Islet of Langerhans (tissue), 1 donor: ENCODE data around the gene SLC13A1.
A peak's percentile ranks its signal among the peaks of the same experiment; 100 is the strongest.

Source experiments
- FAIRE-seq: peaks from one replicate; lab custom pipeline; 2011; peaks lifted over from hg19 to GRCh38; lab: Jason Lieb, UNC

Gene SLC13A1

DNA sequence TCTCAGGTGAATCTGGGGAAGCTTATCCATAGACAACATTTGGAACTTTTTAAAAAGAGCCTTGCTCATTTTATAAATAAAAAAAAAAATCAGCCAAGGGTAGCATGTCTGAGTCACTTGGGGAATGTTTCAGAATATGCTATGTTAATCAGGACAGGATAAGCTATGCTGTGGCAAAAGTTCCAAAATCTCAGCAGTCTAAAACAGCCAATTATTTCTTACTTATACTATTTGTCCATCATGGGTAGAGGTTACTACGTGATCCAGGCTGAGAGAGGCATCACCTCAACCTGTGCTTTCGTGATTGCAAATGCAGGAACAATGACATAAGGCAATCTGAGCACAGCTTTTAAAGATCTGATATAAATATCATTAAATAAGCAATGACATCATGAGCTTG, 6.5 kb downstream of the SLC13A1 start:
- FAIRE-seq: no peak

DNA sequence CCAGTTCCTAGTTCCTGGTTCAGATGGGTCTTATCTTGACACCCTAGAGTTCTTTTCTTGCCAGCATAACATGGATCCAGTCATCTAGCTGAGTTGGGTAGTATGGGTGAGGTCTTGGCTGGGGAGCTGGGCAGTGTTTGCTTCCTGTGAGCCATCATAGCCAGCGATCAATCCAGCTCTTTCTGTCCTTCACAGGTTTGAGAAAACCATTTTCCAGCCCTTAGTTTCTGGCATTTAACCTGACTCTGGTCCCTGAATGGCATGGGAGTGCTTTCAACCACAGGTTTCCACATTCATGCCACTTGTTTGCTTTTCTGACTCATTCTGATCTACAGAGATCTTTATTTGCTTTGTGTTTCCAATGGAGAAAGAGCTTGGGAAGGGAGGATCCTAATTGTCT, 8.6 kb downstream of the SLC13A1 start:
- FAIRE-seq: no peak

DNA sequence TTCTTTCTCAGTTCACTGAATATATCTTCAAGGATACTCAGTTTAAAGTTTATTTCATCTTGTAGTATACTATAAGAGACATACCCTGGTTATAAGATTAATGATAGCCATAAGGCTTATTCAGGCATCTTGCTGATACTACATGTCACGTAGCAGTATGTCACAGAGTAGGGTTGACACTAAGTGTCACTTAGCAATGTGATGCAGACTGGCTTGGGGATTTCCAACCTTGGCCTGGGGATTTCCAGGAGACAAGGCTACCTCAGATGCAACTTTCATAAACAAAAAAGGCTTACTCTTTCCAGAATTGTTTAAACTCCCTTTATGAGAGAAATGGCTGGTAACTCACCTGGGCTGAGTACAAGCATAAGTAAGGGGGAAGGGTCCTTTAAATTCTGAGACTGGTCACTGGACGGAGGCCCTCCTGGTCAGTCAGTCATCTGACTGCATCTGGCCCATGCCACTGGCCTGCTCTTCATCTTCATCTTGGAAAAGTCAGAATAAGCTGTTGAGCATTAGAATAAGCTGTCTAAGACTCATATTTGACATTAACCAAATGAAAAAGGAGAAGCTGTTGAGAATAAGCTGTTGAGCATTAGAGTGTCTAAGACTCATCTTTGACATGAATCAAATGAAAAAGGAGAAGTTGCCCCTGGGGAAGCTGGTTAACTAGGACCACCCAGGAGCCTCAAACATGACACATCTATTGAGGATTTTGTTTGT, 9.5 kb downstream of the SLC13A1 start:
- no peak for FAIRE-seq

DNA sequence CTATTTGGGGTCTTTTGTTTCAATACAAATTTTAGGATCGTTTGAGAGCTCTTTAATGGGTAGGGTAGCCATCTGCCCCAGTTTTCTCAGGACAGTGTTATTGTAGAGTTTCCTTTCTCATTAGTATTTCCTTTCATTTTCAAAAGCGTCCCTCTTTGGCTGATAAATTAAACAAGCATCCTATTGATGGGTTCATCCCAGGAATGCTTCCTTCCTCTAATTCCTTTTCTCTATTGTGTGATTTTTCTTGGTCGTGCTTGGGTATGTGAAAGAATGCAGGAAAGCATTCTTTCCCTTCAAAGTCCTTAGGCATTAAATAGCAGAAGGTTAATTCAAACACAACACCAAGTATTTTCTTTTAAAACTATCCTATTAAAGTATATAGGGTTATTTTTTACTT, 14.0 kb downstream of the SLC13A1 start:
- FAIRE-seq: no peak

DNA sequence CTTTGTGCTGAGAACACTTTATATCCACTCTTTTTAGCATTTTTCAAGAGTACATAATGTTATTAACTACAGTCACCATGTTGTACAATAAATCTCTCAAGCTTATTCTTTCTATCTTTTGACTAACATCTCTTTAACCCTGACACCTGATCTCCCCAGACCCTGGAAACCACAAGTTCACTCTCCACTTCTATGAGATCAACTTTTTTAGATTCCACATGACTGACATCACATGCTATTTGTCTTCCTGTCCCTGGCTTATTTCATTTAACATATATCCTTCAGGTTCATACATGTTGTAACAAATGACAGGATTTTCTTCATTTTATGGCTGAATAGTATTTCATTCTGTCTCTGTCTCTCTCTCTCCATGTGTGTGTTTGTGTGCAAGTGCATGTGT, 15.5 kb downstream of the SLC13A1 start:
- FAIRE-seq: no peak

DNA sequence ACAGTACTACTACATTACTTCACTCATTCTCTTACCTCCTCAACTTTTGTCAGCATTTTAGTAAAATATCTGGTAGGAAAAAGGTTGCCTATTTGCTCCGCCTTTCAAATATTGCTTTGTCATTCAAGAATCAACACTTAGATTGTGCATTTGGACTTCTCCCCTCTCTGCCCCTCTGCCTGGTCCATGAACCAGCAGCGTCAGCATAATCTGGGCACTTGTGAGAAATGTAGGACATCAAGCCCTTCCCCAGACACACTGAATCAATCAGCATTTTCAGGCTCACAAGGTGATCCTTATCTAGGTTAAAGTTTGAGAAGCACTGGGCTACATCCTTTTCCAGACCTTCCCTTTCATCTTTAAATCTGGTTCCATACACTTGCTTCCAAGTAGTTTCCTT, 16.3 kb downstream of the SLC13A1 start:
- FAIRE-seq: no peak

DNA sequence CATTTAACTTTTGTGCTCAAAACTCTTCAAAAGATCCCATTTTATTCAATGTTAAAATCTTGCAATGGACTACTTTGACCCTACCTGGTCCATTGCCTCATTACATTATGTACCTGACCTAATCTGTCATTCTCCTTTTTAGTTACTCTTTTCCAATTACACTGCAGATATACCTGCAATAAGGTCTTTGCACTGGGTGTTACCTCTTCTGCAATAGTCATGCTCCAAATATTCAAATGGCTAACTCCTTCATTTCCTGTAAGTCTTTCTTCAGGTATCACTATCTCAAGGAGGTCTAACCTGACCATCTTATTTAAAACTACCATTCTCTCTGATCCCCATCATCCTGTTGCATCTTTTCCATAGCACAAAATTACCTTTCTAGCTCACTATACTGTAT, 22.3 kb downstream of the SLC13A1 start:
- FAIRE-seq: no peak

DNA sequence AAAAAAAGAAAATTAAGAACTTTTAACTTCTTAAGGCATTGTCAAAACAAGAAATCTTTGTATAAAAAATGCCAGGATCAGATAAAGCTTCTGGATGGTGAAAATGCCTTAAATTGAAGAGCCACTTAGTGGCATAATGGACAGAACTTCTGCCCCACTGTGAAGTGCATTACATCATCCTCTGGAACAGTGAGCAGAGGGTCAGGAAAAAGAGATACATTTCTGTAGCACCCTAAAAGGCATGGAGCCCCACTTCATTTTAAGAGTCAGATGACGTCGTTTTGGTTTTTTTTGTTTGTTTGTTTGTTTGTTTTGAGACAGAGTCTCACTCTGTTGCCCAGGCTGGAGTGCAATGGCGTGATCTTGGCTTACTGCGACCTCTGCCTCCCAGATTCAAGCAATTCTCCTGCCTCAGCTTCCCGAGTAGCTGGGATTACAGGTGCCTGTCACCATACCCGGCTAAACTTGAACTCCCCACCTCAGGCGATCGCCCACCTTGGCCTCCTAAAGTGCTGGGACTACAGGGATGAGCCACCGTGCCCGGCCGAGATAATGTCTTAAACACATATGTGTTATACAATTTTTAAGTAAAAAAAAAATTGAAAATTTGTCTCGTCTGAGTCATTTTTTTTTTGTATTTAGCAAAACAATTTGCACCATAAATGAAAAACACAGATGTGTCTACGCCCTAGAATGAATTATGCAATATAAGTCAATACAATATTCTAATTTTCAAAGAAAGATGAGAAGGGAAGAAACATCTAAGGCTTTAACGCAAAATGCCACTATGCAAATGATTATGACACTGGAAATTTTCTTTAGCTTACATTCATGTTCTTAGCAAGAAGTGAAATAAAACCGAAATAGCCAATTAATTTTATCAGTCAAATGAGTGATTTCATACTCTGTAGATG, 29.2 kb downstream of the SLC13A1 start:
- FAIRE-seq: no peak

DNA sequence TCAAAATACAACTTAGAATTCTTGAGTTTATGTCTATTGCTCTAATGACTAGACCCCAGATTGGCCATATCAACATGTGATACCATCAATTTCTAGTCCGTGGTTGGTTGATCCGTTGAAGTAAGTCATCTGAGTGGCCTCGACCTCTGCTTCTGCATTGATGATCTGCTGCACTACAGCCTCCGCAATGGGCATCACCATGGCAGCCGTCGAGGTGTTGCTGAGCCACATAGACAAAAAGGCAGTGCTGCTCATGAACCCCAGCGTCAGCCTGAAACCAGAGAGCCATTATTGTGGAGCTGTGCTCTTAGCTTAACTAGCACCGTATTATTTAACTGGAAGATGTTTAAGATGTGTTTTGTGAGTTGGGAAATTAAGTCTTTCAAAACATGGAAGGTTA, 30.7 kb downstream of the SLC13A1 start:
- no peak for FAIRE-seq

DNA sequence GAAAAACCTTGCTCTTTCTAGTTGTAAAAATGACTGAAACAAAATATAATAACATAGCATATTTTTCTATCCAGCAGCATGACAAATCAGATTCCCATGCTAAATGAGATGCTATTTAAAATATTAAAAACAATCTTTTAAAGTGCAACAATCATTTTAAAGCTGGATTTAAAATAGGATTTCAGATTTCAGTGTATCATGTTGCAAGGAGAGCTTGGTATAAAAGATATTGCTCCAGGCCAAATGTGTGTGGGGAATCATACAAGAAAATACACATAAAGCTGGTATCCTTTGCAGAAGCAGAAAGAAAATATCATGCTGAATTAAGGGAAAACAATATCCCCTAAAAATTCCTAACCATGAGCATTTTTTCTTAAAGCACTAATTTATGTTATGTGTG, 42.2 kb downstream of the SLC13A1 start:
- no peak for FAIRE-seq

DNA sequence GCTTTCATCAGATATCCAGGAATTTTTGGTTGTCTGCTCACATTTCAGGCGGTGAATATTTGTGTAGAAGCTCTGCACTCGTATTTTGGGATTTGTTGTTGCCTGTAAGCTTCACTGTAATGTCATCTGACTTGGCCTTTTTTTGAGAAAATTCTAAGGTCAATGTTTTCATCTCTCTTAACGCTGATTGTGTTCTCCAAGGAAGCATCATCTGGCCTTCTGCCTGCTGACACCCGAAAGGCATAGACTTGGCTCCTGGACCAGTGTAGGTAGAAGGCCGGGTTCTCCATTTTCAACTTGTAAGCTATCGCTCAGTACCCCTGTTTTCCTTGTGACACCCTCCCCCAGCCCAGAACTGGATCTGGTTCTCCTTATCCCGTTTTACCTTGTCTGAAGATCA, 44.2 kb downstream of the SLC13A1 start:
- no peak for FAIRE-seq

DNA sequence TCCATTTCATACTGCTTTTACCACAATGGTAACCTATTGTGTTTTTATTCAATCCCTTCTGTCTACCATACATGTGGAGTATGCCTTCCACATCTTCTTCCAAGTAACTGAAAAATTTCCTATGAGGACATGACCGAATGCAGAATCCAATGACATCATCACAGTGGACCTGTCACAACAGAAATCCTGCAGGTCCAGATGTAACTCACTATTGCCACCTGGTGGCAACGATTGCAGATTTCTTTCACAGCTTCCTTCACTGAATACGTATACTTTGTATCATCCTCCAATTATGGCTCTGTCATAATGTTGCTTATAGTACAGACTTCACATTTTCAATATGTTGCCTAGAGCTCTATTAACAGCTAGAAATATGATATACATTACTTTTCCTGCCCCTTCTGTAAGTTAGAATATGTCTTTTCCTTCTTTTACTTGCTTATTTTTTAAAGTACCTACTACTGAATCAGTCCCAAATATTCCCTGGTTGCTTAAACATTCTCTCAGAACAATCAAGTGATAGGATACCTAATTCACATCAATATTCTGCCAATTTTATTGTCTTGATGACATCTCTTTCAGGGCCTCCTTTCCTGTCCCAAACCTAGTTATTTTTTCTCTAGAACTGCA, 45.4 kb downstream of the SLC13A1 start:
- peak; percentile 94 for FAIRE-seq

DNA sequence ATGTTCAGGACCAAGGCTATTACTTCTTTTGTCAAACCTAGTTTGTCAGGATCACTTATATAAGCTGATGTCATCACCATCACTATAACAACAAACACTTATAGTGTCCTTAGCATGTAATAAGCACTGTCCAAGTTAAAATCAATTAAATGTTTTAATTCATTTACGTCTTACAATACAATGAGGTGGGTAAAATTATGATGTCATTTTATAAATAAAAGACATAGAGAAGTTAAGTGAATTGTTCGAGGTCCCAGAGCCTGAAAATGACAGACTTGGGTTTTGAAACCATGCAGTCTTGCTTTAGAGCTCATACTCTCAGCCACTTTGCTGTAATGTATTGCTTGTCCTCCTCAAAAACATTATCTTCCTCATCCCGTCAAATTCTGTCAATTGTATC, 48.3 kb downstream of the SLC13A1 start:
- FAIRE-seq: no peak

DNA sequence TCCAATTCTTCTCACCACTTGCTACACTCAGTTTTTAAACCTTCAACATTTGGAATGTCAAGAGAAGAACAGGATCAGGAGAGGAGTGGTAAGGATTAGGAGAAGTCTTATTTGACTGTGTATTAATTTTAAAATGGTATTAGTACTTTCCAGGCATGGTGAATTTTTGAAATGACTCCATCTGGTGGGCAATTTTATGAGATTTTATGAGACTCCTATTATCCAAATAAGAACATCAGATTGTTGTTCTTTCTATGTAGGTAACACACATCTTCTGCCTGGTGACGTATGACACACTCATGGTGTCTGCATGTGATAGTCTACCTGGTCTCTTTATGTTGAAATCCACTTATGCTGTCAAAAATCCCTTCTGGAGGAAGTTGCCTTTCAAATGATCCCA, 51.0 kb downstream of the SLC13A1 start:
- FAIRE-seq: no peak

DNA sequence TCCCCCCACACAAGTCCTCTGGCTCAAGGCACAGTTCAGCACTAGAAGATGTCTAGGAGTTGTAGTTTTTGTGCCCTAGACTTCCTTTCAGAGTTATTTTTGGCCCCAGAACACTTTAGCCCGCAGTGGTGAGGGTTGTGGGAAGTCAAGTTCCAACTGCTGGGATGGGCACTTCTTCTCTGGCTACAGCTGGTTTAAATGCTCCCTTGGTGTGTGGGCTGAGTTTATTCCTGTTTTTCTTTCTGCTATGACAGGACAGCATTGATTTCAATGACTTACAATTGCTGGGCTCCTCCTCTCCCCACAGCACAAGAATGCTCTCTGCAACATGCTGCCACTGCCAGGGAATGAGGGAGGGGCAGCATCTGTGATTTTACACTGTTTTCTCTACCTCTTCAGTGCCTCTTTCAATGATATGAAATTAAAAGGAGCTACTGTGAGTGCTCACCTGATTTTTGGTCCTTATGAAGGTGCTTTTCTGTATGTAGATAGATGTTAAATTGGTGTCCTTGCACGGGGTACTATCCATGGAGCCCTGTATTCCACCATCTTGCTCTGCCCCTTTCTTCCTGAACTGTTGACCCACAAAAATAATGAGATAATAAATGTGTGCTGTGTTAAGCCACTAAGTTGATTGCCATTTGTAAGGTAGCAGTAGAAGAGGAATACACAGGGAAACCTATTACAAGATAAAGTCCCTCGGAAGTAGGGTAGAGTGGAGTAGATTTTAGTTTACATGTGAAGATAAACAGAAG, 56.3 kb downstream of the SLC13A1 start:
- no peak for FAIRE-seq

DNA sequence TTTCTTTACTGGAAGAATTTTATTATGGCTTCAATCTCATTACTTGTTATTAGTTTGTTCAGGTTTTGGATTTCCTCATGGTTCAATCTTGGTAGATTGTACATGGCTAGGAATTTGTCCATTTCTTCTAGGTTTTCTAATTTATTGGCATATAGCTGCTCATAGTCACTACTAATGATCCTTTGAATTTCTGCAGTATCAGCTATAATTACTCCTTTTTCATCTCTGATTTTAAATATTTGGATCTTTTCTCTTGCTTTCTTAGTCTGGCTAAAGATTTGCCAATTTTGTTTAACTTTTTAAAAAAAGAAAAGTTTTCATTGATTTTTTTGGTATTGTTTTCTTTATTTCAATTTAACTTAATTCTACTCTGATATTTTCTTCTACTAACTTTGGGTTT, 59.2 kb downstream of the SLC13A1 start:
- FAIRE-seq: no peak

DNA sequence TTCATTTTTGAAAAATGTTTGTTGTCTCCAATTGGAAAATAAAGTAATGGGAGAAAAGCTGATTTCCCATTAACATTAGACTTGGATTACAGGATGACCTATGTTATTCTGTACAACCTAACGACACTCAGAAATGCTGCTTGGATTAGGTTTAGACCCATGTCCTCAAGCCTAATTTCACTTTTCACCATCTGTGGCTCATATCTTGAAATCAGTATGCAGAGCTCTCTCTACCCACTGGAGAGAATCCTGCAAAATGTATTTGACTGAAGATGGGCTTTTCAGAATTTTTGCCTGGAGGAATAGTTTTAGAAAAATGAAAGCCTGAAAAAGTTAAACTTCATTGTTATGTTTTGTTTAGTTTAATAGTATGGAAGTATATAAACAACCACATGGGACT, 63.8 kb downstream of the SLC13A1 start:
- no peak for FAIRE-seq

DNA sequence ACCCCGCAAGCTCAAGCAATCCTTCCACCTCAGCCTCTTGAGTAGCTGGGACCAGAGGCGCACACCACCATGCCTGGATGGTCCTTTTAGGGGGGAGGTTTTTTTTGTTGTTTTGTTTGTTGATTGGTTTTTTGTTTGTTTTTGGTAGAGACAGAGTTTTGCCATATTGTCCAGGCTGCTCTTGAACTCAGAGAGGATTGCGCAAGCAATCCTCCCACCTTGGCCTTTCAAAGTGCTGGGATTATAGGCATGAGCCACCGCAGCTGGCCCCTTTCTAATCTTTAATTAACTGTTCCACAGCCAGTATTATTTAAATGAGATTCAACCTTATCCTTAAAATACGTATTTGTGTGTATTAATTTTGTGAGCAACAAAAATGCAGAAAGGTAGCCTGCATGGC, 65.8 kb downstream of the SLC13A1 start:
- no peak for FAIRE-seq

DNA sequence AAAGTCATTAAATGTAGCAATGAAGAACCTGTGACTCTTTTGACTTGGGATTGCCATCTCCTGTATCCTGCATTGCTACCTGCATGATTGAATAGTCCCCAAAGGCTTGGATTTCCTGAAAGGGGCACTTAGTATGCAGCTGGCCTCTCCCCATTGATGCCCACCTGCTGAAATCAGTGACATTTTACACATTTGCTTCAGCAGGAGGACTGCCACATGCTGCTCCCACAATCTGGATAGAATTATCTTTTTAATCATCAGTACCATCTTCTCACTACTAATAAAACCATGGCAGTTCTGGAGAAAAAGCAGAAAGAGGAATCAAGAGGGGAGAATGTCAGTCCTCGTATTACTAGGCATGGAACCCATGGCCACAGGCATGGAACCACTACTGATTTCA, 67.8 kb downstream of the SLC13A1 start:
- FAIRE-seq: no peak

DNA sequence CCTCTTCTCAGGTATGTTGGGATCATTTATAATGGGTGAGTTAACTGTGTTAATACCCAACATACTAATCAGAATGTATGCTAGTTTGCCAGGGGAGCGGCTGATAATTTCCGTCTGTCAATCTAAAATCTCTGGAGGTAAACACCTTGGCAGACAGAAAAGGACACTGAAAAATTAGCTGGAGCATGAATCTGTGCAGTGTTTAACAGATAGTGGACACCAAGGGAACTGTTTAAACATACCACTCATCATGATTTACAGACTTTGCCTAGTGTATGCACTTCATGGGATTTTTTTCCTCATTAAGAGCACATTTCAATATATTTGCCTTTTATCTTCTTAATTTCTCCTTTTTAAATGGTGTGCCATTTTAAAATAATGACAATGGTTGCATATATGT, 68.2 kb downstream of the SLC13A1 start:
- FAIRE-seq: no peak

DNA sequence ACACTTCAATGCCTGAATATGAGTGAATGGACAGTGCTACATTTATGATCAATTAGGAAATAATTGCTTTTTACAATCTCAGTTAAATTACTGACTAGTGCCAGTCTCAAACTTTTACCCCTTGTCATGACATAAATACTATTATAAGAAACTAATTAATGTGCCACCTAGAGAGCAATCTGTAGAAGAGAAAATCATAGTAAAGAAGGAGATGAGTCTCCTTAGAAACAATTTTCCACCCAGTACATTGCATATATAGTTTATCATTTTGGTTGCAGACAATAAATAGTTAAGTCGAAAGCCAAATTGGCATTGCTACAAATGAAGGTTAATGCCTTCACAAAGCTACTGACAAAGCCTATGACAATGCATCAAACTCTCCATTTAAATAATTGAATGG, 68.6 kb downstream of the SLC13A1 start:
- FAIRE-seq: no peak

DNA sequence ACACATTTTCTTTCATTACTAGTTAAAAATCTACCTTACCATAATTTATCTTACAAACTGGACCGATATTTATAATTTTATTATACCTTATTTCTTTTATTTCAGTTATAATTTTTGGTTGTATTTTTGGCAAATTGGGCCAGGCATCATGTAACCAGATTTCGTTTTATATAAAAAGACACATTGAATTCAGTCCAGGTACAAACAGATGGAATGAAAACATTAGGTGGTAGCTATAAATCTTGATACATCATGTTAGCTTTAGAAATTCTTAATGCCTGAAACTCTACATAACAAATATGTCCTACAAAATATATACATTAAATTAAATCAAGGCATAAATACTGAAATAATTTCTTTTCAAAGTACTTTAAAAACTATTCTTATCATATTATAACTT, 73.1 kb downstream of the SLC13A1 start:
- no peak for FAIRE-seq

DNA sequence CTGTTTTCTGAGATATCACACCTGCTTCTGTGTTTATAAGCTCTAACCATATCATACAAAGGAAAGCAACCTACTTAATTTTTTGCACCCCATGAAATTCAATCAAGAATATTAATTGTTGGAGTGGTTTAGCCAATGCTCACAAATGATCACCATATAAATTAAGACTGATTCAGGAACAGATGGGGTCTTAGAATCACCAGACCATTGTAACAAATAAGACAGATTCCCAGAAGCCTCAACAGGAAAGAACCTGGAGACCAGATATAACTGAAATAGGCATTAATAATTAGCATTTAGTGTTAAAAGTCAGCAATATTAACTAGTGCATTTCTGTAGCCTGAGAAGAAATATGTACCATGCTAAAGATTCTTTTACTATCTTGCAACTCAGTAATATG, 73.6 kb downstream of the SLC13A1 start:
- FAIRE-seq: no peak
